PC-3 (cell line): ENCODE results near the gene CFAP46. TPM values are rescaled to one million over a fixed set of nuclear protein-coding genes. Genes with fewer than 3 reads are reported as not detected.

Source experiments
- ATAC-seq: fragments of 200-7000 bp; cut with Tn5 transposase; 2 replicates; pipeline ENCODE4 v1.9.1; 2020; ENCODE audit warnings: mild to moderate bottlenecking, moderate library complexity
- BruUV-seq: library from RNA; stranded (reverse); fragments of 400-500 nt; replicated peaks from 2 replicates; lab custom pipeline; 2021; lab: Mats Ljungman, UMichigan
- CTCF ChIA-PET: fragments of 300-600 bp; sonication (Branson Sonifier 250); formaldehyde crosslinking; loops from one replicate; lab custom pipeline; 2022; ENCODE audit warnings: antibody characterized with exemption; lab: Charles Lee
- POLR2A ChIA-PET: fragments of 300-600 bp; sonication (Branson Sonifier 250); formaldehyde crosslinking; loops from one replicate; lab custom pipeline; 2022; ENCODE audit warnings: antibody characterized with exemption; ENCODE audit not compliant: unreplicated experiment; lab: Charles Lee
- DNase-seq: peaks from one replicate; pipeline ENCODE4 v3.0.0-alpha.2; 2015
- H2AFZ ChIP-seq: fragments of 300-600 bp; sonication (generic); 2 replicates; pipeline ENCODE4 v1.6.0; 2016; ENCODE audit warnings: antibody characterized with exemption, low read length
- H3F3A ChIP-seq: fragments of 300-600 bp; sonication (generic); one replicate; pipeline ENCODE4 v1.6.0; 2017; ENCODE audit warnings: antibody characterized with exemption, low read length, control low read depth, mild to moderate bottlenecking; ENCODE audit not compliant: unreplicated experiment
- H3K27ac ChIP-seq: fragments of 300-600 bp; sonication (generic); 2 replicates; pipeline ENCODE4 v1.5.1; 2016; ENCODE audit warnings: mild to moderate bottlenecking, low read length
- H3K27me3 ChIP-seq: fragments of 300-600 bp; sonication (generic); 2 replicates; pipeline ENCODE4 v1.6.1; 2016; ENCODE audit warnings: low read length, mixed read lengths
- H3K36me3 ChIP-seq: fragments of 300-600 bp; sonication (generic); 2 replicates; pipeline ENCODE4 v1.6.1; 2016; ENCODE audit warnings: low read depth, mixed run types, low read length, mixed read lengths
- H3K4me1 ChIP-seq: fragments of 300-600 bp; sonication (generic); 2 replicates; pipeline ENCODE4 v1.5.1; 2016; ENCODE audit warnings: low read length; ENCODE audit not compliant: insufficient read depth
- H3K4me2 ChIP-seq: fragments of 300-600 bp; sonication (generic); 2 replicates; pipeline ENCODE4 v1.6.0; 2016; ENCODE audit warnings: low read length
- H3K4me3 ChIP-seq: fragments of 300-600 bp; sonication (generic); 2 replicates; pipeline ENCODE4 v1.5.1; 2016; ENCODE audit warnings: mild to moderate bottlenecking, low read length, mixed read lengths
- H3K79me2 ChIP-seq: fragments of 300-600 bp; sonication (generic); 2 replicates; pipeline ENCODE4 v1.6.1; 2017; ENCODE audit warnings: low read length, mixed read lengths
- H3K9ac ChIP-seq: fragments of 300-600 bp; sonication (generic); 2 replicates; pipeline ENCODE4 v1.6.0; 2016; ENCODE audit warnings: mild to moderate bottlenecking, low read length
- H3K9me2 ChIP-seq: fragments of 300-600 bp; sonication (generic); replicated peaks from 2 replicates; pipeline ENCODE4 v1.6.1; 2016; ENCODE audit warnings: mixed run types, low read length, mixed read lengths
- H3K9me3 ChIP-seq: fragments of 300-600 bp; sonication (generic); 2 replicates; pipeline ENCODE4 v1.6.1; 2016; ENCODE audit warnings: low read length, mixed read lengths
- H4K20me1 ChIP-seq: fragments of 300-600 bp; sonication (generic); 2 replicates; pipeline ENCODE4 v1.6.1; 2016; ENCODE audit warnings: low read length, mixed read lengths
- EZH2 ChIP-seq: fragments of 300-600 bp; sonication (generic); IDR thresholded peaks from one replicate; pipeline ENCODE4 v1.6.1; 2017; ENCODE audit warnings: antibody characterized with exemption, mild to moderate bottlenecking, low read length; ENCODE audit not compliant: unreplicated experiment
- EZH2phosphoT487 ChIP-seq: fragments of 300-600 bp; sonication (generic); IDR thresholded peaks from 2 replicates; pipeline ENCODE4 v1.6.1; 2018; ENCODE audit warnings: mild to moderate bottlenecking, antibody characterized with exemption, low read length, borderline replicate concordance
- intact Hi-C: fragments of 100-400 bp; cut with micrococcal nuclease; formaldehyde crosslinking; loops from 2 replicates; pipeline ENCODE4 v1.9.0; 2023
- total RNA-seq: library from RNA; depleted of rRNA; stranded (reverse); fragments of >200 nt; gene quantifications from 2 replicates; pipeline ENCODE4 v1.2.3, GENCODE V29; 2014
- TF ChIP-seq, protein P1 (sequence below): fragments of 300-600 bp; sonication (generic); conservative IDR thresholded peaks from 2 replicates; pipeline ENCODE4 v1.5.1; 2017; ENCODE audit warnings: antibody characterized with exemption, low read depth, mild to moderate bottlenecking, low read length

CFAP46 gene
- total RNA-seq, 1 experiment from 2014 or later: 0.04 TPM

DNA sequence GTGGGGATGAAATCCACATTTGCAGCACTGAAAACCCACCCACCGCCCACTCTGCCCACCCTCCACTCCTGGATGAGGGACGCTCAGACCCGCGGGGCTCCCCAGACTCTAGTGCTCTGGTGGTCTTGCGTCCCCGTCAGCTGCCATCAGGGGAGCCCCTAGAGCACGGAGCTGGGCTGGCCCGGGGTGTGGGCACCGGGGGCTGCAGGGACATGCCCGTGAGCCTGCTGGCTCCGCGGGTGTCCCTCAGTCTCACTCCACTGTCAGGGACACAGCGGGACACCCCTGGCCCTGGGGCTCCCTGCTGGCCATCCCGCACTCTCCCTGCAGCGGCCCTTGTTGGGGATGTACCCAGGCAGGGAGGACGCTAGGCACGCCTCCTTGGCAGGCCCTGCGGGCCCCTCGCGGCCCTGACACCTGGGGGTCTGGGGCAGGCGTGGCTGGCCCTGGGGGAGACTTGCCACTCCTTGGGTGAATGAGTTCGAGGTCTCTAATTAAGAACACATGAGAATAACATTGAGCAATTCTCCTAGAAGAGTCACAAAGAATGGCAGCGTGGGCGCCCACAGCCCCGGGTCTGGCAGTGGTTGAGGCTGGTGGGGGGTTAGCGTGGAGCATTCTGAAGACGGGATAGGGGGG, 64.2 kb downstream of the CFAP46 start:
- no TSS peak for BruUV-seq
- intact Hi-C loops: no loop called here

DNA sequence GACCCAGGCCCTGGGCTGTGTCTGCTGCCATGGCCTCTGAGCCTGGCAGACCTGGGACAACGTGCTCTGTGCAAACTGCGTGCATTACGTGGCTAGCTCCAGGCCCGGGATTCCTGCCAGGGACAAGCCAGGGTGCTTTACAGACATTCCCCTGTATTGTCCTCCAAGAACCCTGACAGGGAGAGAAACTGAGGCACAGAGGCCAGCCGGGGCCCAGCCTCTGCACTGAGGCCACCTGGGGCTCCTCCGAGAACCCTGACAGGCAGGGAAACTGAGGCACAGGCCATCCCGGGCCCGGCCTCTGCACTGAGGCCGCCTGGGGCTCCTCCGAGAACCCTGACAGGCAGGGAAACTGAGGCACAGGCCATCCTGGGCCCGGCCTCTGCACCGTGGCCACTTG, 64.9 kb downstream of the CFAP46 start:
- no TSS peak for BruUV-seq

More for the DNA sequence above, 64.2 kb downstream of the CFAP46 start:
- H3K9me2 ChIP-seq: no peaks in the 10 kb centered on the region
- DNase-seq (no peak), ATAC-seq (no peak)
- no peaks in the 10 kb centered on the region for H3K9me3 ChIP-seq
- H3K9ac ChIP-seq: no peak overlapping the region
- no peaks in the 10 kb centered on the region for H4K20me1 ChIP-seq
- H3K4me1 ChIP-seq: no peaks in the 10 kb centered on the region
- no peaks in the 10 kb centered on the region for H3F3A ChIP-seq
- no peak overlapping the region for H3K27ac ChIP-seq
- no peak overlapping the region for H2AFZ ChIP-seq
- POLR2A ChIA-PET: no interaction called here
- peaks cover 62% of the 10 kb centered on the region for H3K27me3 ChIP-seq
- no peak overlapping the region for H3K4me2 ChIP-seq
- no peak overlapping the region for H3K4me3 ChIP-seq
- H3K36me3 ChIP-seq: no peaks in the 10 kb centered on the region
- CTCF ChIA-PET: no interaction called here
- H3K79me2 ChIP-seq: no peaks in the 10 kb centered on the region
- TF ChIP-seq EZH2: no peak
- TF ChIP-seq, protein P1, sequence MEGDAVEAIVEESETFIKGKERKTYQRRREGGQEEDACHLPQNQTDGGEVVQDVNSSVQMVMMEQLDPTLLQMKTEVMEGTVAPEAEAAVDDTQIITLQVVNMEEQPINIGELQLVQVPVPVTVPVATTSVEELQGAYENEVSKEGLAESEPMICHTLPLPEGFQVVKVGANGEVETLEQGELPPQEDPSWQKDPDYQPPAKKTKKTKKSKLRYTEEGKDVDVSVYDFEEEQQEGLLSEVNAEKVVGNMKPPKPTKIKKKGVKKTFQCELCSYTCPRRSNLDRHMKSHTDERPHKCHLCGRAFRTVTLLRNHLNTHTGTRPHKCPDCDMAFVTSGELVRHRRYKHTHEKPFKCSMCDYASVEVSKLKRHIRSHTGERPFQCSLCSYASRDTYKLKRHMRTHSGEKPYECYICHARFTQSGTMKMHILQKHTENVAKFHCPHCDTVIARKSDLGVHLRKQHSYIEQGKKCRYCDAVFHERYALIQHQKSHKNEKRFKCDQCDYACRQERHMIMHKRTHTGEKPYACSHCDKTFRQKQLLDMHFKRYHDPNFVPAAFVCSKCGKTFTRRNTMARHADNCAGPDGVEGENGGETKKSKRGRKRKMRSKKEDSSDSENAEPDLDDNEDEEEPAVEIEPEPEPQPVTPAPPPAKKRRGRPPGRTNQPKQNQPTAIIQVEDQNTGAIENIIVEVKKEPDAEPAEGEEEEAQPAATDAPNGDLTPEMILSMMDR: no peak

DNA sequence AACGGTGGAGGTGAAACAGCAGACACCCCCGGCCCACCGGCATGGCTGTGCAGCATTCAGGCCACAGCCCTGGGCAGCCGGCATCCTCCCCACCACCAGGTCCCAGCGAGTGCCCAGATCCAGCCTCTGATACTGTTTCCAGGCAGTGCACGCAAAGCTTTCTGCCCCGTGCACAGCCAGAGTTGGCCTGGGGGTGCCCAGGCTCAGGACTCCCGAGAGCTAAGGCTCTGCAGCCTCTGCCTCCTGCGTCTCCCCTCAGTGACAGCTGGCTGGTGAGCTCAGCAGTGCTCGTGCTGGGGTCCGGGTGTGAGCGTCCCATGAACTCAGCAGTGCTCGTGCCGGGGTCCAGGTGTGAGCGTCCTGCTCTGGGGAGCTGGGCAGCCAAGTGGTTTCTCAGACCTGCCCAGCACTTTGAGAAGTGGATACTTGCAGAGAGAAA, 65.4 kb downstream of the CFAP46 start:
- Histone ChIP-seq H3K9me3 (no peaks in the 10 kb centered on the region), H3K36me3 (no peaks in the 10 kb centered on the region), H3K9me2 (no peaks in the 10 kb centered on the region), H3K27ac (no peak overlapping the region), H3K79me2 (no peaks in the 10 kb centered on the region), H3K4me2 (no peak overlapping the region), H3K27me3 (peaks cover 61% of the 10 kb centered on the region), H4K20me1 (no peaks in the 10 kb centered on the region), H3K9ac (no peak overlapping the region), H2AFZ (no peak overlapping the region), H3F3A (no peaks in the 10 kb centered on the region), H3K4me1 (no peaks in the 10 kb centered on the region), H3K4me3 (no peak overlapping the region)
- ATAC-seq (no peak), DNase-seq (no peak)
- POLR2A ChIA-PET: no interaction called here
- CTCF ChIA-PET: no interaction called here
- TF ChIP-seq, protein P1: no peak
- TF ChIP-seq EZH2phosphoT487: no peak
- TF ChIP-seq EZH2: no peak
- no TSS peak for BruUV-seq
- intact Hi-C loops: no loop called here

More for the DNA sequence above, 64.9 kb downstream of the CFAP46 start:
- Histone ChIP-seq H3K9ac (no peak overlapping the region), H3K4me3 (no peak overlapping the region), H3K36me3 (no peaks in the 10 kb centered on the region), H3K79me2 (no peaks in the 10 kb centered on the region), H2AFZ (no peak overlapping the region), H3K9me3 (no peaks in the 10 kb centered on the region), H3F3A (no peaks in the 10 kb centered on the region), H4K20me1 (no peaks in the 10 kb centered on the region), H3K27me3 (peaks cover 61% of the 10 kb centered on the region), H3K4me2 (no peak overlapping the region), H3K4me1 (no peaks in the 10 kb centered on the region), H3K27ac (no peak overlapping the region), H3K9me2 (no peaks in the 10 kb centered on the region)
- intact Hi-C loops: no loop called here
- ATAC-seq (no peak), DNase-seq (no peak)
- no peak for TF ChIP-seq EZH2
- TF ChIP-seq, protein P1: no peak
- TF ChIP-seq EZH2phosphoT487: no peak
- CTCF ChIA-PET: no interaction called here
- POLR2A ChIA-PET: no interaction called here
